Keratinocyte (primary cell): ENCODE results near the gene MRTFA. TPM values are rescaled to one million over a fixed set of nuclear protein-coding genes. Genes with fewer than 3 reads are reported as not detected.

ENCODE experiments used
- DNase-seq: peaks from one replicate; pipeline ENCODE4 v3.0.0-alpha.2; 2011; ENCODE audit warnings: low read depth, missing footprints, low spot score
- FAIRE-seq: peaks from 2 replicates; lab custom pipeline; 2011; peaks lifted over from hg19 to GRCh38; lab: Jason Lieb, UNC
- H2AFZ ChIP-seq: 2 replicates; pipeline ENCODE4 v1.6.0; 2012; ENCODE audit warnings: low read length, control low read depth, inconsistent platforms; ENCODE audit not compliant: control insufficient read depth
- H3K27ac ChIP-seq: 2 replicates; pipeline ENCODE4 v1.5.1; 2011; ENCODE audit warnings: low read length; ENCODE audit not compliant: control insufficient read depth, insufficient read depth
- H3K27me3 ChIP-seq: 3 replicates; pipeline ENCODE4 v1.6.0; 2011; ENCODE audit warnings: low read length; ENCODE audit not compliant: control insufficient read depth, insufficient read depth; ENCODE audit errors: extremely low read depth
- H3K36me3 ChIP-seq, 2 experiments: 2 replicates in 1 of 2; 3 replicates in 1 of 2; pipeline ENCODE4 v1.5.1; 2011; ENCODE audit warnings: low read length in 2 of 2, mild to moderate bottlenecking in 1 of 2; ENCODE audit not compliant: control insufficient read depth in 2 of 2, insufficient read depth in 2 of 2; ENCODE audit errors: extremely low read depth in 1 of 2
- H3K4me1 ChIP-seq: 3 replicates; pipeline ENCODE4 v1.5.1; 2011; ENCODE audit warnings: low read length; ENCODE audit not compliant: control insufficient read depth, insufficient read depth; ENCODE audit errors: extremely low read depth
- H3K4me2 ChIP-seq: 3 replicates; pipeline ENCODE4 v1.6.0; 2011; ENCODE audit warnings: low read depth, low read length; ENCODE audit not compliant: control insufficient read depth, insufficient read depth; ENCODE audit errors: extremely low read depth
- H3K4me3 ChIP-seq, 3 experiments: fragments of 200-600 bp in 1 of 3; sonication (generic) in 1 of 3; 2 replicates in 2 of 3; 3 replicates in 1 of 3; pipeline ENCODE4 v1.5.1; 2011 to 2016; ENCODE audit warnings: low read length in 3 of 3, mild to moderate bottlenecking in 3 of 3, control low read depth in 2 of 3, inconsistent platforms in 1 of 3, low read depth in 1 of 3, mixed read lengths in 1 of 3, mixed run types in 1 of 3, moderate library complexity in 1 of 3; ENCODE audit not compliant: control insufficient read depth in 2 of 3, insufficient read depth in 2 of 3; ENCODE audit errors: extremely low read depth in 1 of 3
- H3K79me2 ChIP-seq: 2 replicates; pipeline ENCODE4 v1.6.0; 2012; ENCODE audit warnings: low read length; ENCODE audit not compliant: control insufficient read depth, insufficient read depth
- H3K9ac ChIP-seq: 3 replicates; pipeline ENCODE4 v1.6.0; 2011; ENCODE audit warnings: low read length; ENCODE audit not compliant: control insufficient read depth, insufficient read depth; ENCODE audit errors: extremely low read depth
- H3K9me1 ChIP-seq: 3 replicates; pipeline ENCODE4 v1.6.0; 2011; ENCODE audit warnings: low read length; ENCODE audit not compliant: control insufficient read depth, insufficient read depth; ENCODE audit errors: extremely low read depth
- H3K9me3 ChIP-seq: 2 replicates; pipeline ENCODE4 v1.5.1; 2012; ENCODE audit warnings: low read depth, low read length; ENCODE audit not compliant: control insufficient read depth
- H4K20me1 ChIP-seq: 3 replicates; pipeline ENCODE4 v1.6.0; 2011; ENCODE audit warnings: low read length; ENCODE audit not compliant: control insufficient read depth, insufficient read depth; ENCODE audit errors: extremely low read depth
- EZH2 ChIP-seq: IDR thresholded peaks from one replicate; pipeline ENCODE4 v1.6.1; 2012; ENCODE audit warnings: inconsistent platforms, mild to moderate bottlenecking, low read length, moderate library complexity
- dilution Hi-C: fragments of 300-500 bp; cut with MboI; formaldehyde crosslinking; loops from one replicate; pipeline ENCODE4 v1.7.0; 2020; ENCODE audit warnings: low sequenced_read_pairs; ENCODE audit not compliant: extremely low pct_ligation_motif_present
- polyA plus RNA-seq, 5 experiments: library from polyadenylated mRNA; depleted of rRNA in 3 of 5; stranded (reverse) in 3 of 5; stranded (forward) in 1 of 5; unstranded in 1 of 5; fragments of >200 nt; gene quantifications; 1 replicate in 1 of 5; 2 replicates in 3 of 5; 3 replicates in 1 of 5; pipeline versions ENCODE4 v1.2.1 to v1.2.3, GENCODE V29; 2011 to 2012; ENCODE audit warnings: missing spikeins in 2 of 5, low read depth in 1 of 5, low replicate concordance in 1 of 5
- TF ChIP-seq, protein P1 (sequence below), 3 experiments: IDR thresholded peaks in 1 of 3; conservative IDR thresholded peaks in 1 of 3; optimal IDR thresholded peaks in 1 of 3; 2 replicates in 2 of 3; 3 replicates in 1 of 3; pipeline versions ENCODE3 to v1.5.1; 2011; ENCODE audit warnings: low read length in 3 of 3, mild to moderate bottlenecking in 3 of 3, moderate library complexity in 2 of 3, control low read depth in 1 of 3, inconsistent platforms in 1 of 3; ENCODE audit not compliant: insufficient read depth in 2 of 3; ENCODE audit errors: extremely low read depth in 1 of 3

Gene MRTFA
- polyA plus RNA-seq, 1 donor (not counting 4 experiments of a cell fraction or from before 2014, with no cell fraction given): 6.5 TPM

DNA sequence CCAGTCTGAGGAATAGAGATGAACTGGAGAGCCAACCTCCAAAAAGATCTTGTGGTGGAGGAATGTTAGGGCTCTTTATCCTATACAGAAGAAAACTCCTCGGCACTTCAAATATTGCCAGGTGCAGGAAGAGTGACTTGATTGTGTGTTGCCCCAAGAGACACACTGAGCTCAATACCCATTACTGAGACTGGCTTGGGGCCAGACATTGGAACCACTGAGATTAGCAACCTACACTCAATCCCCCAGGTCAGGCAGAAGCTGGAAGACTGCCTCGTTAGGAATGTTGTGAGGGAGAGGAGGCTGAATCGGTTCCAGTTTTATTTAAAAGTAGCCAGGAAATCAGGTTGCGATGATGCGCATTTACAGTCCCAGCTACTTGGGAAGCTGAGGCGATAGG, 268.5 kb downstream of the MRTFA start:
- H3K4me3 ChIP-seq: no peak overlapping the region
- H3K79me2 ChIP-seq: peaks cover 14% of the 10 kb centered on the region
- H3K9ac ChIP-seq: no peak overlapping the region
- H3K27me3 ChIP-seq: no peaks in the 10 kb centered on the region
- H3K4me1 ChIP-seq: peaks cover 9% of the 10 kb centered on the region
- no peaks in the 10 kb centered on the region for H3K9me3 ChIP-seq
- H2AFZ ChIP-seq: no peak overlapping the region
- TF ChIP-seq EZH2: no peak
- TF ChIP-seq, protein P1, sequence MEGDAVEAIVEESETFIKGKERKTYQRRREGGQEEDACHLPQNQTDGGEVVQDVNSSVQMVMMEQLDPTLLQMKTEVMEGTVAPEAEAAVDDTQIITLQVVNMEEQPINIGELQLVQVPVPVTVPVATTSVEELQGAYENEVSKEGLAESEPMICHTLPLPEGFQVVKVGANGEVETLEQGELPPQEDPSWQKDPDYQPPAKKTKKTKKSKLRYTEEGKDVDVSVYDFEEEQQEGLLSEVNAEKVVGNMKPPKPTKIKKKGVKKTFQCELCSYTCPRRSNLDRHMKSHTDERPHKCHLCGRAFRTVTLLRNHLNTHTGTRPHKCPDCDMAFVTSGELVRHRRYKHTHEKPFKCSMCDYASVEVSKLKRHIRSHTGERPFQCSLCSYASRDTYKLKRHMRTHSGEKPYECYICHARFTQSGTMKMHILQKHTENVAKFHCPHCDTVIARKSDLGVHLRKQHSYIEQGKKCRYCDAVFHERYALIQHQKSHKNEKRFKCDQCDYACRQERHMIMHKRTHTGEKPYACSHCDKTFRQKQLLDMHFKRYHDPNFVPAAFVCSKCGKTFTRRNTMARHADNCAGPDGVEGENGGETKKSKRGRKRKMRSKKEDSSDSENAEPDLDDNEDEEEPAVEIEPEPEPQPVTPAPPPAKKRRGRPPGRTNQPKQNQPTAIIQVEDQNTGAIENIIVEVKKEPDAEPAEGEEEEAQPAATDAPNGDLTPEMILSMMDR (optimal IDR thresholded peaks at IDR 0.05 in 1 of 3, IDR thresholded peaks at IDR 0.05 in 1 of 3, conservative IDR thresholded peaks at IDR 0.05 in 1 of 3; ENCODE audit: extremely low read depth in 1 of 3, insufficient read depth in 2 of 3, low read length in 3 of 3): no peak
- no peak for FAIRE-seq
- H3K27ac ChIP-seq: no peak overlapping the region
- no peaks in the 10 kb centered on the region for H3K9me1 ChIP-seq
- DNase-seq: no peak
- no peak overlapping the region for H3K4me2 ChIP-seq
- dilution Hi-C loops: no loop called here
- H3K36me3 ChIP-seq: peaks cover 33 to 35% of the 10 kb centered on the region in 2 experiments
- H4K20me1 ChIP-seq: no peaks in the 10 kb centered on the region

DNA sequence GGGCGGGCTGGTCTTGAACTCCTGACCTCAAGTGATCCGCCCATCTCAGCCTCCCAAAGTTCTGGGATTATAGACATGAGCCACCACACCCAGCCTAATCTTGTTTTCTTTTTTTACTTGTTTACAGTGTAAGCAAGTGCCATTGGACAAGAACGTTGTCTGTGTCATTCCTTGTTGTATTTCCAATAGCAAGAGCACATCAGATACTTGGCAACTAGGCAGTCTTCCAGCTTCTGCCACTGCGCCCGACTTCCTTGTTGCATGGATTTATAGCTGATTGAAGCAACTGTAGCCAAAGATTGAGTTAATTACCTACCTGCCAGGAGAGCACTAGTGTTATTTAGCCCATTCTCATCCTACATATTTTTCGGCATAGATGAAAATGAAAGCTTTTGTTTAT, 269.2 kb downstream of the MRTFA start:
- H4K20me1 ChIP-seq: no peaks in the 10 kb centered on the region
- dilution Hi-C loops: no loop called here
- no peak overlapping the region for H3K9ac ChIP-seq
- no peaks in the 10 kb centered on the region for H3K9me1 ChIP-seq
- peaks cover 9% of the 10 kb centered on the region for H3K79me2 ChIP-seq
- H3K4me1 ChIP-seq: peaks cover 4% of the 10 kb centered on the region
- TF ChIP-seq EZH2: no peak
- TF ChIP-seq, protein P1 (optimal IDR thresholded peaks at IDR 0.05 in 1 of 3, IDR thresholded peaks at IDR 0.05 in 1 of 3, conservative IDR thresholded peaks at IDR 0.05 in 1 of 3; ENCODE audit: extremely low read depth in 1 of 3, insufficient read depth in 2 of 3, low read length in 3 of 3): no peak
- FAIRE-seq (no peak), DNase-seq (no peak)
- no peak overlapping the region for H2AFZ ChIP-seq
- H3K27ac ChIP-seq: no peak overlapping the region
- no peaks in the 10 kb centered on the region for H3K9me3 ChIP-seq
- no peak overlapping the region for H3K4me2 ChIP-seq
- H3K36me3 ChIP-seq: peaks cover 37 to 38% of the 10 kb centered on the region in 2 experiments
- no peak overlapping the region for H3K4me3 ChIP-seq
- no peaks in the 10 kb centered on the region for H3K27me3 ChIP-seq
